ENCODE results near the gene TSPAN31. TPM values are rescaled to one million over a fixed set of nuclear protein-coding genes. Genes with fewer than 3 reads are reported as not detected.

TSPAN31 gene
- total and polyA plus RNA-seq, 12 donors, result 25.3 to 115 (median 55.9) TPM

GRCh38 chr12:57740656-57741412 is 4.0 kb upstream of the TSPAN31 start:
- WGBS, 4 donors, result 60 to 70% (median 66%) methylated on average over 5 of the region's 5 CpGs
- no peak overlapping the region for H3K4me3 ChIP-seq
- intact Hi-C loops (cut with DNase I), result no loop called here
- no peak overlapping the region for H3K27ac ChIP-seq
- H3K9me3 ChIP-seq (replicated peaks in 1 of 3), result no peaks in the 10 kb centered on the region
- H3K36me3 ChIP-seq (replicated peaks in 1 of 2), result no peaks in the 10 kb centered on the region
- TF ChIP-seq POLR2A (IDR thresholded peaks at IDR 0.05), result no peak
- TF ChIP-seq, protein P1, sequence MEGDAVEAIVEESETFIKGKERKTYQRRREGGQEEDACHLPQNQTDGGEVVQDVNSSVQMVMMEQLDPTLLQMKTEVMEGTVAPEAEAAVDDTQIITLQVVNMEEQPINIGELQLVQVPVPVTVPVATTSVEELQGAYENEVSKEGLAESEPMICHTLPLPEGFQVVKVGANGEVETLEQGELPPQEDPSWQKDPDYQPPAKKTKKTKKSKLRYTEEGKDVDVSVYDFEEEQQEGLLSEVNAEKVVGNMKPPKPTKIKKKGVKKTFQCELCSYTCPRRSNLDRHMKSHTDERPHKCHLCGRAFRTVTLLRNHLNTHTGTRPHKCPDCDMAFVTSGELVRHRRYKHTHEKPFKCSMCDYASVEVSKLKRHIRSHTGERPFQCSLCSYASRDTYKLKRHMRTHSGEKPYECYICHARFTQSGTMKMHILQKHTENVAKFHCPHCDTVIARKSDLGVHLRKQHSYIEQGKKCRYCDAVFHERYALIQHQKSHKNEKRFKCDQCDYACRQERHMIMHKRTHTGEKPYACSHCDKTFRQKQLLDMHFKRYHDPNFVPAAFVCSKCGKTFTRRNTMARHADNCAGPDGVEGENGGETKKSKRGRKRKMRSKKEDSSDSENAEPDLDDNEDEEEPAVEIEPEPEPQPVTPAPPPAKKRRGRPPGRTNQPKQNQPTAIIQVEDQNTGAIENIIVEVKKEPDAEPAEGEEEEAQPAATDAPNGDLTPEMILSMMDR (IDR thresholded peaks at IDR 0.05), result no peak
- DNase-seq, result no peak
- peaks cover 20 to 30% of the 10 kb centered on the region in 2 donors for H3K4me1 ChIP-seq (replicated peaks in 1 of 2)
- H3K27me3 ChIP-seq, result peaks cover 35% of the 10 kb centered on the region

- H3K27ac ChIP-seq, result no peak overlapping the region
- TF ChIP-seq, protein P1 (IDR thresholded peaks at IDR 0.05), result no peak
- no peak for TF ChIP-seq POLR2A (IDR thresholded peaks at IDR 0.05)
- H3K4me3 ChIP-seq, result peak overlapping the region in 1 of 4 donors; percentile 4
Observed at GRCh38 chr12:57741413-57741789, 3.4 kb upstream of the TSPAN31 start.

DNA sequence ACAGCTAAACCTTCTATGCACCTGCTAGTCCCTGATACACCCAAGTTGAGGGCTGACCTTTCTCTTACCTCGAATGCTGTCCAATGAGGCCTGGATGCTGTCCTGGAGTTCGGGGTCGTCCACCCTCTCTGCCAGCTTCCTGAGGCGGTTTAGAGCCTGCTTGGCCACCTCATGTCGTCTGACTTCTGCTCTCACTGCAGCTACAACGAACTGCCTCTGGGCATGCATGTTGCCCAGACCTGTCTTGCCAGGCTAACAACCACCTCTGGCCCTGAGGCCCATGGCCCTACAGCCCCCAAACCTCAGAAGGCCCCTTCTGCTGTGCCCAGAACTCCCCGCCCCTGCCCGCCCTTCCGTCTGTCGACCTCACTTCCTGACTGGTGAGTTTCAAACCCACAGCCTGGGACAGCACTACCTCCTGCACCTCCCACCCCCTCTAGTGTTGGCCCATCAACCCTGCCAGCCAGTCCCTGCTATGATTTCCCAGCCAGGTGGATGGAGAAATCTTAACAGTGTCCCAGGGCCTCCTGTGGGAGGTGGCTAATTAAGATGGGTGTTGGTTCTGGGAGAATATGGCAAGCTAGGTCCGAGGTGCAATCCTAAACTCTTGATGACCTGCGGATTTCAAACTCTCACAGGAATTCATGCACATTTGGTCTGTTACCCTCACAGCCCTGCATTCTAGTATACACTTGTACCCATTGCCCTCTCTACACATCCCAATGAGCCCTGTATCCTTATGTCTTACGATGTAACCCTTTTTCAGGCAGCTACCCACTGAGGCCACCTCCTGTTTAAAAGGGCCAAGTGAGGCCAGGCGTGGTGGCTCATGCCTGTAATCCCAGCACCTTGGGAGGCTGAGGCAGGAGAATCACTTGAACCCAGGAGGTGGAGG is 2.7 kb upstream of the TSPAN31 start:
- DNase-seq, result no peak
- 42 to 46% (median 45%) methylated on average over 7 to 14 of the region's 14 CpGs for WGBS, 4 donors
- peak overlapping the region in 1 of 5 donors; percentile 48 for H3K27ac ChIP-seq

More at GRCh38 chr12:57741413-57741789, 3.4 kb upstream of the TSPAN31 start:
- Histone ChIP-seq H3K27me3 (peaks cover 30% of the 10 kb centered on the region), H3K9me3 (replicated peaks in 1 of 3) (no peaks in the 10 kb centered on the region), H3K4me1 (replicated peaks in 1 of 2) (peaks cover 21 to 29% of the 10 kb centered on the region in 2 donors), H3K36me3 (replicated peaks in 1 of 2) (peaks cover 0 to 1% of the 10 kb centered on the region in 2 donors)
- WGBS, 4 donors, result 50 to 71% (median 56%) methylated on average over 1 of the region's 1 CpG
- intact Hi-C loops (cut with DNase I), result no loop called here
- no peak for DNase-seq

More for the DNA sequence above, 2.7 kb upstream of the TSPAN31 start:
- TF ChIP-seq POLR2A (IDR thresholded peaks at IDR 0.05), result no peak
- TF ChIP-seq, protein P1 (IDR thresholded peaks at IDR 0.05), result peak in 1 of 6 experiments; percentile 2
- intact Hi-C loops (cut with DNase I), result no loop called here
- Histone ChIP-seq H3K27me3 (peaks cover 24% of the 10 kb centered on the region), H3K36me3 (replicated peaks in 1 of 2) (peaks cover 0 to 8% of the 10 kb centered on the region in 2 donors), H3K4me1 (replicated peaks in 1 of 2) (peaks cover 20 to 23% of the 10 kb centered on the region in 2 donors), H3K4me3 (peak overlapping the region in 1 of 4 donors; percentile 4), H3K9me3 (replicated peaks in 1 of 3) (no peaks in the 10 kb centered on the region)
